H1 (cell line): ENCODE results near the gene VPS72. TPM values are rescaled to one million over a fixed set of nuclear protein-coding genes. Genes with fewer than 3 reads are reported as not detected.

Experiments
- CTCF ChIA-PET: fragments of 300-600 bp; sonication (Branson Sonifier 250); formaldehyde crosslinking; loops from one replicate; lab custom pipeline; 2021; ENCODE audit not compliant: partially characterized antibody; lab: Charles Lee
- POLR2A ChIA-PET: fragments of 300-600 bp; sonication (Branson Sonifier 250); formaldehyde crosslinking; loops from one replicate; lab custom pipeline; 2021; ENCODE audit warnings: inconsistent platforms; ENCODE audit not compliant: partially characterized antibody; lab: Charles Lee
- DNase-seq, 2 experiments: peaks; one replicate each; pipeline versions ENCODE4 v3.0.0 to v3.0.0-alpha.2; 2010 to 2022; ENCODE audit warnings: low spot score in 2 of 2, low read depth in 1 of 2, mixed read lengths in 1 of 2
- FAIRE-seq: peaks from 2 replicates; lab custom pipeline; 2011; peaks lifted over from hg19 to GRCh38; lab: Jason Lieb, UNC
- H2AFZ ChIP-seq: 2 replicates; pipeline ENCODE4 v1.8.1; 2012; ENCODE audit warnings: low read length, inconsistent platforms
- H2AK5ac ChIP-seq: 2 replicates; pipeline ENCODE4 v1.6.1; 2013; ENCODE audit warnings: low read depth, low read length
- H2BK120ac ChIP-seq: replicated peaks from 2 replicates; pipeline ENCODE3; 2013; ENCODE audit warnings: low read depth, low read length, inconsistent platforms
- H2BK12ac ChIP-seq: 2 replicates; pipeline ENCODE4 v1.6.1; 2013; ENCODE audit warnings: low read depth, low read length
- H2BK15ac ChIP-seq: 2 replicates; pipeline ENCODE4 v1.6.1; 2013; ENCODE audit warnings: low read length
- H2BK20ac ChIP-seq: 2 replicates; pipeline ENCODE4 v1.6.1; 2013; ENCODE audit warnings: low read length
- H2BK5ac ChIP-seq: 2 replicates; pipeline ENCODE4 v1.6.1; 2013; ENCODE audit warnings: low read depth, low read length
- H3K14ac ChIP-seq: 2 replicates; pipeline ENCODE4 v1.6.1; 2013; ENCODE audit warnings: inconsistent platforms; ENCODE audit not compliant: insufficient read length
- H3K18ac ChIP-seq: 2 replicates; pipeline ENCODE4 v1.6.1; 2013; ENCODE audit warnings: low read length; ENCODE audit errors: extremely low read depth
- H3K23ac ChIP-seq: 2 replicates; pipeline ENCODE4 v1.6.1; 2013; ENCODE audit warnings: inconsistent platforms; ENCODE audit not compliant: insufficient read length
- H3K23me2 ChIP-seq: 2 replicates; pipeline ENCODE4 v1.6.1; 2013; ENCODE audit warnings: low read depth, low read length
- H3K27ac ChIP-seq: 2 replicates; pipeline ENCODE4 v1.6.1; 2011; ENCODE audit warnings: low read depth, low read length, inconsistent platforms
- H3K27me3 ChIP-seq, 4 experiments: replicated peaks in 1 of 4; 1 replicate in 1 of 4; 2 replicates in 3 of 4; pipeline versions ENCODE4 v1.6.1 to v1.8.1; 2011 to 2013; ENCODE audit warnings: low read length in 3 of 4, mild to moderate bottlenecking in 3 of 4, inconsistent platforms in 2 of 4, mixed read lengths in 2 of 4, moderate library complexity in 1 of 4; ENCODE audit not compliant: control insufficient read depth in 3 of 4, insufficient read depth in 3 of 4; ENCODE audit errors: extremely low read depth in 1 of 4
- H3K36me3 ChIP-seq, 4 experiments: 2 replicates each; pipeline versions ENCODE4 v1.6.1 to v1.8.1; 2011 to 2013; ENCODE audit warnings: mild to moderate bottlenecking in 4 of 4, low read length in 3 of 4, moderate library complexity in 2 of 4, control low read depth in 1 of 4, inconsistent platforms in 1 of 4; ENCODE audit not compliant: insufficient read depth in 4 of 4, control insufficient read depth in 2 of 4
- H3K4ac ChIP-seq: replicated peaks from 2 replicates; pipeline ENCODE3; 2013; ENCODE audit warnings: low read length, low read depth, mixed read lengths, inconsistent platforms; ENCODE audit not compliant: insufficient read length
- H3K4me1 ChIP-seq, 4 experiments: replicated peaks in 1 of 4; 1 replicate in 1 of 4; 2 replicates in 3 of 4; pipeline versions ENCODE4 v1.6.1 to v1.8.1; 2011 to 2013; ENCODE audit warnings: low read length in 3 of 4, inconsistent platforms in 2 of 4, mixed read lengths in 1 of 4; ENCODE audit not compliant: insufficient read depth in 4 of 4, control insufficient read depth in 3 of 4
- H3K4me2 ChIP-seq, 2 experiments: 2 replicates each; pipeline versions ENCODE4 v1.6.1 to v1.8.1; 2011 to 2013; ENCODE audit warnings: low read depth in 2 of 2, low read length in 2 of 2, control low read depth in 1 of 2, inconsistent platforms in 1 of 2, mild to moderate bottlenecking in 1 of 2; ENCODE audit not compliant: insufficient read depth in 1 of 2
- H3K4me3 ChIP-seq, 4 experiments: fragments of 200-600, 300-600 bp in 1 of 4; sonication (generic), shearing (Covaris generic), sonication (Bioruptor Twin) in 1 of 4; 2 replicates each; pipeline versions ENCODE4 v1.5.1 to v1.8.1; 2011 to 2016; ENCODE audit warnings: low read length in 4 of 4, low read depth in 3 of 4, control low read depth in 2 of 4, inconsistent platforms in 2 of 4, mild to moderate bottlenecking in 2 of 4, mixed read lengths in 1 of 4, moderate library complexity in 1 of 4; ENCODE audit not compliant: insufficient read depth in 2 of 4; ENCODE audit errors: extremely low read depth in 1 of 4
- H3K56ac ChIP-seq: replicated peaks from 2 replicates; pipeline ENCODE3; 2013; ENCODE audit warnings: low read depth, mild to moderate bottlenecking, mixed read lengths, low read length, inconsistent platforms; ENCODE audit not compliant: insufficient read length
- H3K79me1 ChIP-seq: 2 replicates; pipeline ENCODE4 v1.6.1; 2013; ENCODE audit warnings: low read depth, low read length, control low read depth
- H3K79me2 ChIP-seq, 2 experiments: 2 replicates each; pipeline versions ENCODE4 v1.6.1 to v1.8.1; 2012 to 2013; ENCODE audit warnings: low read length in 2 of 2, mild to moderate bottlenecking in 2 of 2, inconsistent platforms in 1 of 2; ENCODE audit not compliant: insufficient read depth in 2 of 2, control insufficient read depth in 1 of 2
- H3K9ac ChIP-seq, 4 experiments: replicated peaks in 1 of 4; 1 replicate in 1 of 4; 2 replicates in 3 of 4; pipeline versions ENCODE4 v1.6.1 to v1.8.1; 2011 to 2013; ENCODE audit warnings: low read depth in 3 of 4, low read length in 3 of 4, control low read depth in 2 of 4, mild to moderate bottlenecking in 2 of 4, moderate library complexity in 2 of 4, inconsistent platforms in 1 of 4; ENCODE audit errors: extremely low read depth in 1 of 4
- H3K9me3 ChIP-seq, 2 experiments: 2 replicates each; pipeline versions ENCODE4 v1.6.1 to v1.8.1; 2012 to 2013; ENCODE audit warnings: mild to moderate bottlenecking in 2 of 2, moderate library complexity in 2 of 2, control low read depth in 1 of 2, inconsistent platforms in 1 of 2, low read depth in 1 of 2, low read length in 1 of 2, mixed read lengths in 1 of 2; ENCODE audit not compliant: insufficient read depth in 2 of 2
- H4K20me1 ChIP-seq, 2 experiments: replicated peaks in 1 of 2; 2 replicates each; pipeline versions ENCODE3 to v1.8.1; 2011 to 2013; ENCODE audit warnings: inconsistent platforms in 2 of 2, low read length in 2 of 2, mild to moderate bottlenecking in 1 of 2; ENCODE audit not compliant: insufficient read depth in 2 of 2, control insufficient read depth in 1 of 2
- H4K5ac ChIP-seq: 2 replicates; pipeline ENCODE4 v1.6.1; 2013; ENCODE audit warnings: low read length, low read depth, mixed read lengths, inconsistent platforms; ENCODE audit not compliant: insufficient read length
- H4K8ac ChIP-seq: 2 replicates; pipeline ENCODE4 v1.8.0; 2013; ENCODE audit warnings: mild to moderate bottlenecking, moderate library complexity, low read length, inconsistent platforms; ENCODE audit not compliant: insufficient read depth; ENCODE audit errors: extremely low read depth
- H4K91ac ChIP-seq: replicated peaks from 2 replicates; pipeline ENCODE3; 2013; ENCODE audit warnings: low read length, mixed read lengths, inconsistent platforms; ENCODE audit not compliant: insufficient read length
- CHD1 ChIP-seq: IDR thresholded peaks from 2 replicates; pipeline ENCODE4 v1.6.1; 2012; ENCODE audit warnings: low read depth, low read length, improper control_type of control experiment
- CTCF ChIP-seq, 3 experiments: IDR thresholded peaks; 1 replicate in 2 of 3; 2 replicates in 1 of 3; pipeline versions ENCODE4 v1.5.1 to v1.6.1; 2011; ENCODE audit warnings: low read length in 3 of 3, mild to moderate bottlenecking in 3 of 3, inconsistent platforms in 2 of 3, low read depth in 1 of 3, moderate library complexity in 1 of 3; ENCODE audit not compliant: insufficient read depth in 1 of 3; ENCODE audit errors: control extremely low read depth in 1 of 3
- RBBP5 ChIP-seq: IDR thresholded peaks from 2 replicates; pipeline ENCODE4 v1.7.1; 2012; ENCODE audit warnings: low read depth, mild to moderate bottlenecking, inconsistent platforms, low read length, moderate library complexity, borderline replicate concordance
- WGBS, 2 experiments: shearing (Covaris generic) in 1 of 2; methylation state at CpG; one replicate each; pipeline versions ENCODE4 v1.1.6 to v1.1.7; 2013 to 2015; ENCODE audit warnings: low lambda C conversion rate in 2 of 2, mixed read lengths in 2 of 2, inconsistent platforms in 1 of 2, low coverage in 1 of 2, missing lambda C conversion rate in 1 of 2; ENCODE audit not compliant: insufficient replicate concordance in 2 of 2, insufficient coverage in 1 of 2, insufficient read length in 1 of 2; ENCODE audit errors: extremely low coverage in 1 of 2, missing lambda C conversion rate in 1 of 2; 5-methylcytosine and 5-hydroxymethylcytosine counted together
- polyA plus RNA-seq, 7 experiments: library from polyadenylated mRNA; depleted of rRNA in 3 of 7; stranded (reverse) in 5 of 7; unstranded in 2 of 7; fragments of >200 nt in 5 of 7; fragments of 200-250 nt in 2 of 7; gene quantifications; 1 replicate in 5 of 7; 2 replicates in 1 of 7; 4 replicates in 1 of 7; pipeline versions ENCODE4 v1.2.1 to v1.2.3, GENCODE V29; 2011 to 2013; ENCODE audit warnings: missing spikeins in 2 of 7, mixed read lengths in 2 of 7
- total RNA-seq: library from RNA; stranded (reverse); fragmentation: NEBNext Ultra II Directional; extraction: Animal tissue kit (Norgen Biotek cat#: 25700); gene quantifications from 2 replicates; pipeline ENCODE4 v1.2.1, GENCODE V29; 2021

Gene VPS72
- total and polyA plus RNA-seq, 2 of the 8 experiments (the other 6 are each of a cell fraction or from before 2014, with no cell fraction given), result 86.6 to 121 TPM

- no peak overlapping the region for H3K9ac ChIP-seq
- H3K4me1 ChIP-seq, result peaks cover 15 to 31% (median 21%) of the 10 kb centered on the region in 4 experiments
- H4K20me1 ChIP-seq, result no peaks in the 10 kb centered on the region
- H4K8ac ChIP-seq, result no peak overlapping the region
- no peak overlapping the region for H3K18ac ChIP-seq
- H2BK120ac ChIP-seq, result no peak overlapping the region
- no peaks in the 10 kb centered on the region for H3K9me3 ChIP-seq
- WGBS, 2 experiments, result 86% methylated on average over 7 of the region's 7 CpGs; no CpG with 5 or more reads in 1 of the 2 experiments
- H2AFZ ChIP-seq, result no peak overlapping the region
- no peak for FAIRE-seq
- peak overlapping the region; percentile 55; the same call in 1 of the 2 replicates for H2BK5ac ChIP-seq
- H3K4ac ChIP-seq, result no peak overlapping the region
- H3K23ac ChIP-seq, result no peak overlapping the region
- peaks cover 0 to 17% (median 8%) of the 10 kb centered on the region in 4 experiments; a peak in 5 of 7 replicates for H3K27me3 ChIP-seq
- H3K4me3 ChIP-seq, result no peak overlapping the region
- H2BK15ac ChIP-seq, result 0 out of 2 replicates have a peak overlapping the region, but pooled peaks have one; percentile 18
- no peak overlapping the region for H3K56ac ChIP-seq
- peaks cover 0 to 4% (median 0%) of the 10 kb centered on the region in 4 experiments; a peak in 3 of 8 replicates for H3K36me3 ChIP-seq
- H3K79me2 ChIP-seq, result no peaks in the 10 kb centered on the region
- H2AK5ac ChIP-seq, result no peak overlapping the region
- H3K23me2 ChIP-seq, result peaks cover 16% of the 10 kb centered on the region
- ChIA-PET CTCF (interaction anchor here (0.6 to 4.7 kb wide), 9 partner anchors 10 to 118 kb away, joined by 3 to 54 read pairs (median 4); partner anchors contain the start of genes TMOD4 and TNFAIP8L2), POLR2A (interaction anchor here (0.6 to 10.7 kb wide), 5 partner anchors 11 to 245 kb away, joined by 3 to 124 read pairs (median 4); partner anchors contain the start of gene VPS72)
- no peak overlapping the region for H3K14ac ChIP-seq
- H2BK12ac ChIP-seq, result no peak overlapping the region
- H3K4me2 ChIP-seq, result no peak overlapping the region; a peak in 1 of 4 replicates
- H4K5ac ChIP-seq, result no peak overlapping the region
- H3K27ac ChIP-seq, result no peak overlapping the region
- H3K79me1 ChIP-seq, result peaks cover 5% of the 10 kb centered on the region; the same call in 1 of the 2 replicates
- no peak overlapping the region for H4K91ac ChIP-seq
- no peak for DNase-seq
- no peak overlapping the region for H2BK20ac ChIP-seq
- peak in 1 of 3 experiments; percentile 7; a peak in 1 of 4 replicates for TF ChIP-seq CTCF (IDR thresholded peaks at IDR 0.05; ENCODE audit: control extremely low read depth in 1 of 3, insufficient read depth in 1 of 3, low read depth in 1 of 3, low read length in 3 of 3)
- TF ChIP-seq CHD1, result no peak
- no peak for TF ChIP-seq RBBP5
Measured at GRCh38 chr1:151143057-151143435, 47.0 kb downstream of the VPS72 start.
